IPS-NIHi7 (cell line): ENCODE results near the gene KIF7.
"Not testable (repeated sequence)": the region's sequence is repeated elsewhere in the genome, so short reads cannot be mapped to it uniquely, and the experiment has no call there.

Experiments
- DNase-seq: peaks from one replicate; pipeline ENCODE4 v3.0.0; 2012; ENCODE audit warnings: mixed read lengths; ENCODE audit errors: extremely low spot score

KIF7 gene

GRCh38 chr15:89616228-89616627, 39.0 kb downstream of the KIF7 start:
- DNase-seq, result no peak

DNA sequence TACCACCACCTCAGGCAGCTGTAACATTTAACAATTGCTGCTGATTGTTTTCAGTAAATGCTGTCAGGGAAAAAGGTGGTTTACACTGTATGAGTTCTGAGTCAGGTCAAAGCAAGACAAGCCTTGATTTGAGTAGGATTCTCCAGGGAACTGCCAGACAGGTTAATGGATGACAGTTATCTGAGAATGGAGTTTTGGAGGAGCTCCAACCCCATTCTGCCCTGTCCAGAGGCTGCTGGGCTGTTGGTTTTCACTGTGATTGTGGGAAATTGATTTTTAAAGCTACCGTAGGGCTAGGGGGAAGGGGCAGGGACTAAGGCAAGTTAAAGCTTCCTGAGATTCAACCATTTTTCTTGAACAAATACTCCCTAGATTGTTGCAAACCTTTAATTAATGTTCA, 40.1 kb downstream of the KIF7 start:
- DNase-seq, result no peak

DNA sequence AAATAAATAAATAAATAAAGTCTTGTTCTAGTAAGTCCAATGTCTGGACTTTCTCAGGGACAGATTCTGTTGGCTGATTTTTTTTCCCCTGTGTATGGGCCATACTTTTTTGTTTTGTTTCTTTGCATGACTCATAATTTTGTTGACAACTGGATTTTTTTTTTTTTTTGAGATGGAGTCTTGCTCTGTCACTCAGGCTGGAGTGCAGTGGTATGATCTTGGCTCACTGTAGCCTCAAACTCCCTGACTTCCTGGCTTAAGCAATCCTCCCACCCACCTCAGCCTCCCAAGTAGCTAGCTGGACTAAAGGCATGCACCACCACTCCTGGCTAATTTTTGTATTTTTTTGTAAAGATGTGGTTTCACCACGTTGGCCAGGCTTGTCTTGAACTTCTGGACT, 41.1 kb downstream of the KIF7 start:
- no peak for DNase-seq

DNA sequence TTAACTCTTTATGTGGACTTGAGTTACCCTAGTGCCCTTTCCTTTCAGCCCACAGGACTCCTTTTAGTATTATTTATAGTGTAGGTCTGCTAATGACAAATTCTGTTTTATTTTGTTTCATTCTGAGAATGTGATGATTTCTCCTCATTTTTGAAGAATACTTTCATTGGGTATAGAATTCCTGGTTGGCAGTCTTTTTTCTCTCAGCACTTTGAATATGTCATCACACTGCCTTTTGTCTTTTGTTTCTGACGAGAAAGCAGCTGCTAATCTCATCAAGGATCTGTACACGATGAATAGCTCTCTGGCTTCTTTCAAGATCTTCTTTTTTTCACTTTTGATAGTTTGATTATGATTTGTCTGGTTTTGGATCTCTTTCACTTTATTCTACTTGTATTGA, 42.2 kb downstream of the KIF7 start:
- no peak for DNase-seq

DNA sequence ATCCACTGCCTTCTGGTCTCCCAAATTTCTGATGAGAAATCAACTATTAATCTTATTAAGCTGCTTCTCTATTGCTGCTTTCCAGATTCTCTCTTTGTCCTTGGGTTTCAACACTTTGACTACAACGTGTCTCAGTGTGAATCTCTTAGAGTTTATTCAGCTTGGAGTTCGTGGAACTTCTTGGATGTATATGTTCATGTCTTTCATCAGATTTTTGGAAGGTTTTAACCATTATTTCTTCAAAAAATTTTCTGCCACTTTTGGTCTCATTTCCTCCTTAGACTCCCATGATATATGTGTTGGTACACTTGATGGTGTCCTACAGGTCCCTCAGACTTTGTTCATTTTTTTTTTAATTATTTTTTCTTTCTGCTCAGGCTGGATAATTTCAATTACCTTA, 44.0 kb downstream of the KIF7 start:
- no peak for DNase-seq

GRCh38 chr15:89599021-89599420, 56.2 kb downstream of the KIF7 start:
- DNase-seq, result no peak

DNA sequence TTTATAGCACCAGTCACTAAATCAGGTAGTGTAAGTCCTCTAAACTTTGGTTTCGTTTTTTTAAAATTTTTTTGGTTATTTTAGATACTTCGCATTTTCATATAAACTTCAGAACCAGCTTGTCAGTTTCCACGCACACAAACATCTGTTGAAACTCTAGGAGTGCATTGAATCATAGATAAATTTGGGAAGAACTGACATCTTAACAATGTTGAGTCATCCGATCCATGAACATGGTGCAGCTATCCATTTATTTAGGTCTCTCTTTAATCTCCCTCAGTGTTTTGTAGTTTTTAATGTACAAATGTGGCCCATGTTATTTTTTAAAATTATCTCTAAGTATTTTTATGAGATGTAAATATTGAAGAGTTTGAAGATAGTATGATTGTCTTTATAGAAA, 62.2 kb downstream of the KIF7 start:
- DNase-seq, result no peak

DNA sequence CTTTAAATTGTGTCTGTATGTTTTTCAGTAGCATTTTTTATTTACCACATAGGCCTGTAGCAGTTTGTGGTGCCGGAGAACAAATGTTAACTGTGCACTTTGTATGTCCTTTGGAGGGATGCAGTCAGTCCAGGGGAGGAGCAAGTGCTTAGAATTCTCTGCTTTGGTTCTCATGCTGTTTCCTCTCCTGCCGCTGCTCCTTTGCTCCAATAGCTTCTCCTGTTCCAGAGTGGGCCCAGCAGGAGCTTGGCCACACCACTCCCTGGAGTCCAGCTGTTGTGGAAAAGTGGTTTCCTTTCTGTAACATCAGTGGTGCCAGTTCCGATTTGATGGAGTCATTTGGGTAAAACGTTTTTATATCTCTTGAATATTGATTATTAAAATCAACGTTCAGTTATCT, 63.4 kb downstream of the KIF7 start:
- DNase-seq, result no peak

DNA sequence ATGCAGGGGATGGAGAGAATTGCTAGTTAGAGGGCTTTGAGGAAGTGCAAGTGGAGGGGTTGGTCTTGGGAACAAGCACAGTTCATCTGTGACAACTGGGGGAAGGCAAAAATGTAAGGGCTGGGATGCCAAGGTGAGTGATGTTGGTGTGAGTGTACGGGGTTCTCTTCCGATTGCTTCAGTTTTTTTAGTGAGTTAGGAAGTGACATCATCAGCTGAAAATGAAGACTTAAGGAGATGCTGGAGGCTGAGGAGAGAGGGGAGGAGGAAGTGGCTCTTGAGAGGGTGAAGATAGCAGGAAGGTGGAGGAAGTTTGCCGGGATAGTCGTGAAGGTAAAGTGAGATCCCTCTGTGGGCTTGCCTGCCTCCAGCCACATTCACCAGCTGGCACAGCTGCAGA, 67.3 kb downstream of the KIF7 start:
- no peak for DNase-seq

DNA sequence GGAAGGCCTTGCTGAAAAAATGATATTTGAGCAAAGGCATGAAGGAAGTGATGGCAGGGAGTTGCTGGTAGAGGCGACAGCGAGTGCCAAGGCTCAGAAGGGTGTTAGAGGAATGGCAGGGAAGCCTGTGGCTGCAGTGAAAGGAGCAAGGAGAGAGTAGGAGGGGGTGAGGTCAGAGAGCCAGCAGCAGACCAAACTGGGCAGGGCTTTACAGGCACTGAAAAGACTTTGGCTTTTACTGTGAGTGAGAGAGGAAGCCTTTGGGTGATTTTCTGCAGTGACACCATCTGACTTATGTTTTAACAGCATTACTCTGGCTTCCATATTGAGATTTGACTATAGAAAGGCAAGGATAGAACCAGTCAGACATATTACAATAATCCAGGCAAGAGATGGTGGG, 68.6 kb downstream of the KIF7 start:
- no peak for DNase-seq

- DNase-seq, result not testable (repeated sequence)
Observed at GRCh38 chr15:89580747-89581146, 74.5 kb downstream of the KIF7 start.

DNA sequence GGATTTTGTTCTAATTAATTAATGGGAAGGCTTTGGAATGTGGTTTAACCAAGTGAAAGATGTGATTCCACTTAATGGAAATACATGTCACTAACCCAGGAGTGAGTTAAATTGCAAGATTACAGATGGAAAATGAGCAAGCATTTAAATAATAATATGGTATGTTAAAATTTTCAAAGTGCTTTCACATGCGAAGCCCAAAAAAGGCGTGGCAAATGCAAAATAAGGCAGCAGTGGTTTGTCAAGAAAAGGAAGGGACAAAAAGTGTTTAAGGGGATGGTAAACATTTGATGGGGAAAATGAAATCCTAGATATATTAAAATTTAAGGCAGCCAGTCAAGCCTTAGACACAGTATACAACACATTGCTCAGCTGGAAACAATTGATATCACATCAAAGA, 77.1 kb downstream of the KIF7 start:
- DNase-seq, result no peak
